ENCODE data around the gene PI4KA. TPM values are rescaled to one million over a fixed set of nuclear protein-coding genes. Genes with fewer than 3 reads are reported as not detected.
"Not testable (repeated sequence)": the region's sequence is repeated elsewhere in the genome, so short reads cannot be mapped to it uniquely, and the experiment has no call there.

Gene PI4KA
- total RNA-seq, 1 donor from 2014 or later = 113 TPM

DNA sequence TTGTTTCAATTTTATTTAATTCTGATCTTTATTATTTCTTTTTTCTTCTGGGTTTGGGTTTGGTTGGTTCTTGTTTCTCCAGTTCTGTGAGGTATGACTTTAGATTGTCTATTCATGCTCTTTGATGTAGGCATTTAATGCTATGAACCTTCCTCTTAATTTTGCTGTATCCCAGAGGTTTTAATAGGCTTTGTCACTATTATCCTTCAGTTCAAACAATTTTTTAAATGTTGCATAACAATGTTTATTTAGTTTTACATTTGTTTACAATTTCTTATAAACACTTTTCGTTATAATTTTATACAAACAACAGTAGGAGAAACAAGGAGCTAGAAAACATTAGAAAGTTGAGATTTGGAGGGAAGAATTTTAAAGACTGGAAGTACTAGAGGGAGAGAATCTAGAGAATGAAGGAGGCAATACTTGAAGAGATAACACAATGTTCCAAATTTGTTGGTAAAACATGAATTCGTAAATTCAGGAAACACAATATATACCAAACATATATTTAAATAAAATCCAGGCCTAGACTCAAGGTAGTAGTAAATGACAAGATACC, 180.8 kb downstream of the PI4KA start:
- ATAC-seq (no peak), DNase-seq (no peak)
- intact Hi-C loops (cut with DNase I) = no loop called here
- TF ChIP-seq, protein P1, sequence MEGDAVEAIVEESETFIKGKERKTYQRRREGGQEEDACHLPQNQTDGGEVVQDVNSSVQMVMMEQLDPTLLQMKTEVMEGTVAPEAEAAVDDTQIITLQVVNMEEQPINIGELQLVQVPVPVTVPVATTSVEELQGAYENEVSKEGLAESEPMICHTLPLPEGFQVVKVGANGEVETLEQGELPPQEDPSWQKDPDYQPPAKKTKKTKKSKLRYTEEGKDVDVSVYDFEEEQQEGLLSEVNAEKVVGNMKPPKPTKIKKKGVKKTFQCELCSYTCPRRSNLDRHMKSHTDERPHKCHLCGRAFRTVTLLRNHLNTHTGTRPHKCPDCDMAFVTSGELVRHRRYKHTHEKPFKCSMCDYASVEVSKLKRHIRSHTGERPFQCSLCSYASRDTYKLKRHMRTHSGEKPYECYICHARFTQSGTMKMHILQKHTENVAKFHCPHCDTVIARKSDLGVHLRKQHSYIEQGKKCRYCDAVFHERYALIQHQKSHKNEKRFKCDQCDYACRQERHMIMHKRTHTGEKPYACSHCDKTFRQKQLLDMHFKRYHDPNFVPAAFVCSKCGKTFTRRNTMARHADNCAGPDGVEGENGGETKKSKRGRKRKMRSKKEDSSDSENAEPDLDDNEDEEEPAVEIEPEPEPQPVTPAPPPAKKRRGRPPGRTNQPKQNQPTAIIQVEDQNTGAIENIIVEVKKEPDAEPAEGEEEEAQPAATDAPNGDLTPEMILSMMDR (IDR thresholded peaks at IDR 0.05) = no peak
- Histone ChIP-seq H3K27me3 (peaks cover 9% of the 10 kb centered on the region), H3K27ac (no peak overlapping the region), H3K4me3 (no peak overlapping the region), H3K9me3 (no peaks in the 10 kb centered on the region), H3K4me1 (no peaks in the 10 kb centered on the region), H3K36me3 (no peaks in the 10 kb centered on the region)

DNA sequence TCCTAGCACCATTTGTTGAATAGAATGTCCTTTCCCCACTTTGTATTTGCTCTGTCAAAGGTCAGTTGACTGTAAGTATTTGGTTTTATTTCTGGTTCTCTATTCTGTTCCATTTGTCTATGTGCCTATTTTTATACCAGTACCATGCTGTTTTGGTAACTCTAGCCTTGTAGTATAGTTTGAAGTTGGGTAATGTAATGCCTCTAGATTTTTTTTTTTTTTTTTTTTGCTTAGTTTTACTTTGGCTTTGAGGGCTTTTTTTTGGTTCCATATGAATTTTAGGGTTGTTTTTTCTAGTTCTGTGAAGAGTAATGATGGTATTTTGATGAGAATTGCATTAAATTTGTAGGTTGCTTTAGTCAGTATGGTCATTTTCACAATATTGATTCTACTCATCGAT, 183.0 kb downstream of the PI4KA start:
- DNase-seq; H3K4me1 ChIP-seq; H3K9me3 ChIP-seq; intact Hi-C loops (cut with DNase I); H3K36me3 ChIP-seq; ATAC-seq; H3K27ac ChIP-seq; H3K4me3 ChIP-seq: not testable (repeated sequence)
- peaks cover 30% of the 10 kb centered on the region for H3K27me3 ChIP-seq

DNA sequence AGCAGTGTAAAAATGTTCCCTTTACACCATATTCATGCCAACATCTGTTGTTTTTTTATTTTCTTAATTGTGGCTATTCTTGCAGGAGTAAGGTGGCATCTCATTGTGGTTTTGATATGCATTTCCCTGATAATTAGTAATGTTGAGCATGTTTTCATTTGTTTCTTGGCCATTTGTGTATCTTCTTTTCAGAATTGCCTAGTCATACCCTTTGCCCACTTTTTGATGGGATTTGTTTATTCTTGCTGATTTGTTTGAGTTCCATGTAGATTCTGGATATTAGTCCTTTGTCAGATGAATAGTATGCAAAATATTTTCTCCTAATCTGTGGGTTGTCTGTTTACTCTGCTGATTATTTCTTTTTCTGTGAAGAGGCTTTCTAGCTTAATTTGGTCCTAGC, 183.6 kb downstream of the PI4KA start:
- intact Hi-C loops (cut with DNase I) = no loop called here
- TF ChIP-seq, protein P1 (IDR thresholded peaks at IDR 0.05) = no peak
- Histone ChIP-seq H3K27ac (no peak overlapping the region), H3K36me3 (no peaks in the 10 kb centered on the region), H3K4me1 (no peaks in the 10 kb centered on the region), H3K9me3 (no peaks in the 10 kb centered on the region), H3K27me3 (peaks cover 33% of the 10 kb centered on the region), H3K4me3 (no peak overlapping the region)
- DNase-seq = no peak
- no peak for ATAC-seq

DNA sequence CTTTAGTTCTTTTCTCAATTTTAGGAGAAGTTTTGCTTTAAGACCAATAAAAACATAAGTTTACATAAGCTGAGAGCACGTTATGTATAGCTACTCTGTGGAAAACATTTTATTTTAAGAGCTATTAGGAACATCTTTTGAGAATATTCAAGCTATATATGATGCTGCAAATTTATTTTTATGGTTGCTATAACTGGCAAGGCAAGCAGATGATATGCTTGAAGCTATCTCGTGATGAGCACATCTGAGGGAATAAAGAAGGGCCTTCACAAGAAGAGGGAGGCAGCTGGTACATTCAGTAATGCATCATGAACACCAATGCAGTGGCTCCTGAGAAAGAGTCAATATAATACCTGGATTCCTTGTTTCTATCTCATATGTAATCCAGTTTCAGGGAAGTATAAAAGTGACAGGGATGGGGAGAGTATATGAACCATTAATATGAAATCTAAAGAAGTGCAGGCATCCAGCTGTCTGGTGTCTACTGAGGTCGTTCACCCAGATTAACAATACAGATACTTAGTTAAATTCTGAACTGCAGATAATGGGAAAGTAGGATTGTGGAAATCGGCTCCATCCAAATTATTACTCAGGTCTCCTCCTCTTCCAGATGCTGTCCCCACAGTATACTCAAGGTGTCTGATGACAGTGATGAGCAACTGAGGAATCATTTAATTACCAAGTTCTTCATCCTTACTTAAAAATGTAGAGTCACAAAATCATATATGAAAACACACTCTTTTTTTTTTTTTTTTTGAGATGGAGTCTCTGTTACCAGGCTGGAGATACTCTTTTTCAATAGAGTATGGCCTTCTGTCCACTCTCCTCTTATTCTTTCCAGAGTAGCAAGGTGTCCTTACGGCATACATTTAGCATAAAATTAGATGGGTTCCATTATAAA, 185.1 kb downstream of the PI4KA start:
- Histone ChIP-seq H3K27ac (no peak overlapping the region), H3K27me3 (peaks cover 33% of the 10 kb centered on the region), H3K9me3 (no peaks in the 10 kb centered on the region), H3K36me3 (no peaks in the 10 kb centered on the region), H3K4me3 (no peak overlapping the region), H3K4me1 (no peaks in the 10 kb centered on the region)
- TF ChIP-seq, protein P1 (IDR thresholded peaks at IDR 0.05) = no peak
- intact Hi-C loops (cut with DNase I) = no loop called here
- DNase-seq (no peak), ATAC-seq (no peak)

DNA sequence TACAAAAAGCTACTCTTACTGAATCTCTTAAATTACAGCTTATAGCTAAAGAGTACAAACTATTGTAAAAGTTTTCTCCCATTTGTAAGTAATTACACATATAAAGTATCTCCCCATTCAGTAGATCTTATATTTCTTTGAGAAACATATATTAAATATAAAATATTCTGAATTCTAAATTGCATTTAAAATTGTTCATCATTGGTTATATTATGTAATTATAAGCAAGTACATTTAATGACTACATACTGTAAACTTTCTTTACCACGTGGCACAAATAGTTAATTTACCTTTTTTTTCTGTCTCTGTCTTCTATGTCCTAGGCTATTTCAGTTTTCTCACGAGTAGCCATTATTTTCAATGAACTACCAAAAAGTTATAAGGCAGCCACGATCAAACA, 185.9 kb downstream of the PI4KA start:
- no peak for DNase-seq
- Histone ChIP-seq H3K9me3 (no peaks in the 10 kb centered on the region), H3K36me3 (no peaks in the 10 kb centered on the region), H3K4me1 (no peaks in the 10 kb centered on the region), H3K27ac (no peak overlapping the region), H3K4me3 (no peak overlapping the region), H3K27me3 (peaks cover 33% of the 10 kb centered on the region)
- TF ChIP-seq, protein P1 (IDR thresholded peaks at IDR 0.05) = no peak
- intact Hi-C loops (cut with DNase I) = no loop called here
- ATAC-seq = no peak

DNA sequence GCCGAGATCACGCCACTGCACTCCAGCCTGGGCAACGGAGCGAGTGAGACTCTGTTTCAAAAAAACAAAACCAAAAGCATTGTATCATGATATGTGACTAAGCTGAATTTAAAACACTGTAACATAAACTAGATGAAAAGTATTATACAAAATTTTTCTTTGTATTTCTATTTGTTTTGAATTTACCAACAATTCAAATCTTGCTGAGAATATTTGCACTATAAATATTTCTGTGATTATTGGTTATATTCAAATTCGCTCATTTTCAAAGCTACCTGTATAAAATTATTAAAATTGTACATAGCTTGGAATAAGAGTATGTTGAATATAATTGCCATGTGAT, 186.6 kb downstream of the PI4KA start:
- intact Hi-C loops (cut with DNase I) = no loop called here
- no peaks in the 10 kb centered on the region for H3K9me3 ChIP-seq
- peaks cover 33% of the 10 kb centered on the region for H3K27me3 ChIP-seq
- H3K27ac ChIP-seq = no peak overlapping the region
- TF ChIP-seq, protein P1 (IDR thresholded peaks at IDR 0.05) = no peak
- no peaks in the 10 kb centered on the region for H3K4me1 ChIP-seq
- no peak for DNase-seq
- no peak overlapping the region for H3K4me3 ChIP-seq
- no peaks in the 10 kb centered on the region for H3K36me3 ChIP-seq
- no peak for ATAC-seq
